BE2C (cell line): ENCODE data around the gene SEMA6B.

Experiments used
- DNase-seq: peaks from one replicate; pipeline ENCODE4 v3.0.0-alpha.2; 2020
- H3K27me3 ChIP-seq: fragments of 250-450 bp; sonication (Bioruptor Pico); 2 replicates; pipeline ENCODE4 v1.5.1; 2020; ENCODE audit warnings: mild to moderate bottlenecking
- H3K36me3 ChIP-seq: fragments of 250-450 bp; sonication (Bioruptor Pico); 2 replicates; pipeline ENCODE4 v1.5.1; 2020; ENCODE audit warnings: mild to moderate bottlenecking
- H3K4me1 ChIP-seq: fragments of 250-450 bp; sonication (Bioruptor Pico); 2 replicates; pipeline ENCODE4 v1.5.1; 2020
- H3K4me3 ChIP-seq: 2 replicates; pipeline ENCODE4 v1.5.1; 2011; ENCODE audit warnings: low read depth, low read length
- H3K9me3 ChIP-seq: fragments of 250-450 bp; sonication (Bioruptor Pico); 2 replicates; pipeline ENCODE4 v1.5.1; 2020
- TF ChIP-seq, protein P1 (sequence below): IDR thresholded peaks from 2 replicates; pipeline ENCODE4 v1.5.1; 2012; ENCODE audit warnings: mild to moderate bottlenecking, low read depth, low read length

SEMA6B gene

DNA sequence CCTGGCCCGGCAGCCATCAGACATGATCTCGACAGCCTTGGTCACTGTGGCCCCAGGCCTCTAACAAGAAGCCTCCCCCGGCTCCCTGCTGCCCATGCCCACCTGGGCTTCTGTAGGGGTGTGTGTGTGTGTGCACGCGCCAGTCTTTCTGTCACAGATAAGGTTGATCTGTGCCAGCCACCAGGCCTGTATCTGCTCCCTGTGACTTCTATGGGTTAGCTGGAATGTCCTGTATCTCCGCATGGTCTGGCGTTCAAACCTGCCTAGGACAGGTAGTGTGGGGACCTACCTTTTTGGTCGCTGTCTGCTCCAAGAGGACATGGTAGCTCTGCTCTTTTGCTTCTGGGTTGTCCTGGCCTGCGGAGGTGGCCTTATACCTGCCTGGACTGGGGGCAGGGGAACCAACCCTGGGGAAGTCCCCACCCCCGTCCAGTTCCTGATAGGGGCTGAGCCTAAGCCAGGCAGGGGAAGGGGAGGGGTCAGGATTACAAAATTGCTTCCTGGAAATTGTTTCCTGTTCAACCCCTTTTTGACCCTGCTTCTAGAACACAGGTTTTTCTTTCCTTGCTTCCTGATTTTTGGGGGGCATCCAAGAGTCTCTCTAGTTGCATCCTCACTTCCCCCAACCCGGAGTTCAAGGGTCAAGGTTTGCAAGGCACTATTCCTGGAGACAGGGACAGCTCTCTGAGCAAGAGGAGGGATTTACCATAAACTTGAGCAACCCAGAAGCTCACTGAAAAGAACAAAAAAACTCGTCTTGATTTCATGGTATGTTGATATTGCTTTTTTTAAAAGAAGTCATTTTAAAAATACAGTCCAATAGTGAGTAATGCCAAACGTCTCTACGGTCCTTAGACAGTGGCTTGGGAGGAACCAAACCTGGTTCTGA, 19.5 kb downstream of the SEMA6B start, which contains the start of gene LRG1:
TSS of gene LRG1 (minus strand) at position 344 of the 889 bp plus-strand sequence. CDS start at position 321, 23 bp downstream.
- TF ChIP-seq, protein P1, sequence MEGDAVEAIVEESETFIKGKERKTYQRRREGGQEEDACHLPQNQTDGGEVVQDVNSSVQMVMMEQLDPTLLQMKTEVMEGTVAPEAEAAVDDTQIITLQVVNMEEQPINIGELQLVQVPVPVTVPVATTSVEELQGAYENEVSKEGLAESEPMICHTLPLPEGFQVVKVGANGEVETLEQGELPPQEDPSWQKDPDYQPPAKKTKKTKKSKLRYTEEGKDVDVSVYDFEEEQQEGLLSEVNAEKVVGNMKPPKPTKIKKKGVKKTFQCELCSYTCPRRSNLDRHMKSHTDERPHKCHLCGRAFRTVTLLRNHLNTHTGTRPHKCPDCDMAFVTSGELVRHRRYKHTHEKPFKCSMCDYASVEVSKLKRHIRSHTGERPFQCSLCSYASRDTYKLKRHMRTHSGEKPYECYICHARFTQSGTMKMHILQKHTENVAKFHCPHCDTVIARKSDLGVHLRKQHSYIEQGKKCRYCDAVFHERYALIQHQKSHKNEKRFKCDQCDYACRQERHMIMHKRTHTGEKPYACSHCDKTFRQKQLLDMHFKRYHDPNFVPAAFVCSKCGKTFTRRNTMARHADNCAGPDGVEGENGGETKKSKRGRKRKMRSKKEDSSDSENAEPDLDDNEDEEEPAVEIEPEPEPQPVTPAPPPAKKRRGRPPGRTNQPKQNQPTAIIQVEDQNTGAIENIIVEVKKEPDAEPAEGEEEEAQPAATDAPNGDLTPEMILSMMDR = no peak
- Histone ChIP-seq H3K9me3 (no peaks in the 10 kb centered on the region), H3K4me1 (peaks cover 3% of the 10 kb centered on the region), H3K36me3 (no peaks in the 10 kb centered on the region), H3K27me3 (no peaks in the 10 kb centered on the region), H3K4me3 (no peak within 1 kb of the TSS)
- DNase-seq = no peak

DNA sequence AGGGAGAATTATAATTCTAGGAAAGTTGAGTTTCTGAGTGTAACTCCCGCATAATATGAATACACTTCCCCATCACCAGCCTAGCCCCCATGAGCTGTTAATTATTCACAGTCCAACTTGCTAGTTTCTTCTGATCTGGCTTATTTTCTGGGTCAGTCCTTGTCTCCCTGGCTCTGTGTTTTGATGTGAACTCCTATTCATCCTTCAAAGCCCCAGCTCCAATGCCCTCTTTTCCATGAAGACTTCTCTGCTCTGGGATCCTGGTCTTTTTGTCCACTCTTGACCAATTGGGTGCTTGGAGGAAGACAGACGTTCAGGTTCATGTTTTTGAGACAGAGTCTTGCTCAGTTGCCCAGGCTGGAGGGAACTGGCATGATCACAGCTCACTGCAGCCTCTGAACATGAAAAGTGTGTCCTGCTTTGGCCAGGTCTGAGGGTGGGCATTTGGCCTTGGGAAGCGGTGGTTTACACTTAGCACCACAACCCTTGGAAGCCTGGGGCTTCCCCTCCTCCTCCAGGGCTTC, 20.3 kb downstream of the SEMA6B start:
- no peak for DNase-seq
- Histone ChIP-seq H3K27me3 (no peaks in the 10 kb centered on the region), H3K4me3 (no peak overlapping the region), H3K9me3 (no peaks in the 10 kb centered on the region), H3K36me3 (no peaks in the 10 kb centered on the region), H3K4me1 (peaks cover 3% of the 10 kb centered on the region)
- TF ChIP-seq, protein P1 = no peak

DNA sequence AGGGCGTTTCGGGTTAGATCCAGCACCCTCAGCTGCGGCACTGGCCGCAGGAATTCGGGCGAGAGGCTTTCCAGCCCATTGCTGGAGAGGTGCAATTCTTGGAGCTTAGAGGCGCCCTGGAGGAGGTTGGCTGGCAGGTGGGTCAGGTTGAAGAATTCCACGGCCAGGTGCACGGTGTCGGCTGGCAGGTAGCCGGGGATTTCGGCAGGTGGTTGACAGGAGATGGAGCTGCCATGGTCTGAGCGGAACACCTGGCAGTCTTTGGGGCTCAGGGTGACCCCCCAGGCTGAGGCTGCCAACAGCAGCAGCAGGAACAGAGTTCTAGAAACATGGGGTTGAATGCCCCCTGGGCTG, 20.9 kb downstream of the SEMA6B start:
- Histone ChIP-seq H3K9me3 (no peaks in the 10 kb centered on the region), H3K27me3 (no peaks in the 10 kb centered on the region), H3K36me3 (no peaks in the 10 kb centered on the region), H3K4me1 (peaks cover 3% of the 10 kb centered on the region), H3K4me3 (no peak overlapping the region)
- TF ChIP-seq, protein P1 = no peak
- DNase-seq = no peak

GRCh38 chr19:4537953-4538600, 21.4 kb downstream of the SEMA6B start:
- H3K4me3 ChIP-seq = no peak overlapping the region
- TF ChIP-seq, protein P1 = peak; percentile 28

GRCh38 chr19:4536798-4537197, 22.7 kb downstream of the SEMA6B start:
- no peak overlapping the region for H3K4me3 ChIP-seq
- TF ChIP-seq, protein P1 = no peak
- no peaks in the 10 kb centered on the region for H3K36me3 ChIP-seq
- no peaks in the 10 kb centered on the region for H3K27me3 ChIP-seq
- no peaks in the 10 kb centered on the region for H3K9me3 ChIP-seq
- DNase-seq = no peak
- peaks cover 3% of the 10 kb centered on the region for H3K4me1 ChIP-seq

More at GRCh38 chr19:4537953-4538600, 21.4 kb downstream of the SEMA6B start:
- Histone ChIP-seq H3K4me1 (peaks cover 3% of the 10 kb centered on the region), H3K27me3 (no peaks in the 10 kb centered on the region), H3K9me3 (no peaks in the 10 kb centered on the region), H3K36me3 (no peaks in the 10 kb centered on the region)
- DNase-seq = no peak
